Measurements from ENCODE around the gene ZBTB46. TPM values are rescaled to one million over a fixed set of nuclear protein-coding genes. Genes with fewer than 3 reads are reported as not detected.

ZBTB46 gene
- total RNA-seq, 1 experiment from 2014 or later: 27.1 TPM

GRCh38 chr20:63829945-63830835, 874 bp downstream of the ZBTB46 start:
- no peak overlapping the region for H2BK12ac ChIP-seq (ENCODE audit: insufficient read length, low read depth, low read length)
- H3K79me1 ChIP-seq (ENCODE audit: insufficient read depth, low read depth, low read length, poor library complexity, severe bottlenecking): peaks cover 4% of the 10 kb centered on the region
- H3K18ac ChIP-seq (ENCODE audit: insufficient read length, low read depth, low read length): no peak overlapping the region
- H3K79me2 ChIP-seq (ENCODE audit: insufficient read depth, low read length): peaks cover 11% of the 10 kb centered on the region; the same call in 1 of the 2 replicates
- no peak overlapping the region for H3K9ac ChIP-seq (ENCODE audit: extremely low read depth, insufficient read length, low read length)
- no peaks in the 10 kb centered on the region; a peak in 2 of 5 replicates for H3K9me3 Mint-ChIP-seq
- no peak overlapping the region for H4K8ac ChIP-seq (replicated peaks; ENCODE audit: insufficient read length, low read depth, low read length)
- no peak overlapping the region for H2BK120ac ChIP-seq (ENCODE audit: low read depth, low read length, poor library complexity, severe bottlenecking)
- no peak overlapping the region for H2AK5ac ChIP-seq (ENCODE audit: insufficient read length, low read length)
- no peak overlapping the region for H4K91ac ChIP-seq (ENCODE audit: insufficient read length, low read depth, low read length)
- no peak overlapping the region for H3K14ac ChIP-seq (ENCODE audit: insufficient read depth, low read length)
- peaks cover 38% of the 10 kb centered on the region for H3K27me3 Mint-ChIP-seq (ENCODE audit: low read depth)
- no peak overlapping the region for H2AFZ ChIP-seq (ENCODE audit: low read length)
- no peak for DNase-seq
- H4K5ac ChIP-seq (ENCODE audit: insufficient read length, low read depth, low read length): no peak overlapping the region
- H3K27me3 ChIP-seq (ENCODE audit: insufficient read depth, low read length): peaks cover 4% of the 10 kb centered on the region; the same call in 1 of the 2 replicates
- H3K4me1 Mint-ChIP-seq: peaks cover 34 to 37% of the 10 kb centered on the region in 2 experiments
- no peak for TF ChIP-seq CTCF (conservative IDR thresholded peaks at IDR 0.05)
- no peak overlapping the region for H2BK5ac ChIP-seq (ENCODE audit: insufficient read length, low read length)
- no peak overlapping the region for H3K23ac ChIP-seq (ENCODE audit: insufficient read length, low read depth, low read length)
- H3K36me3 Mint-ChIP-seq (ENCODE audit: insufficient read depth in 1 of 3, low read depth in 3 of 3): no peaks in the 10 kb centered on the region; a peak in 3 of 7 replicates
- H3K9me3 ChIP-seq (ENCODE audit: control insufficient read depth, low read depth, low read length): no peaks in the 10 kb centered on the region
- no peak overlapping the region for H3T11ph ChIP-seq (ENCODE audit: low read length)
- H3K4me1 ChIP-seq (ENCODE audit: insufficient read depth, low read length): peaks cover 4% of the 10 kb centered on the region; the same call in 1 of the 2 replicates
- no peak overlapping the region for H3K4ac ChIP-seq (ENCODE audit: low read depth, low read length)
- no peak overlapping the region for H2BK20ac ChIP-seq (ENCODE audit: low read depth, low read length, poor library complexity, severe bottlenecking)
- no peak overlapping the region for H2BK15ac ChIP-seq (ENCODE audit: low read depth, low read length)
- H4K20me1 ChIP-seq (ENCODE audit: control insufficient read depth, insufficient read depth, insufficient read length): no peaks in the 10 kb centered on the region
- peaks cover 8% of the 10 kb centered on the region for H3K23me2 ChIP-seq (ENCODE audit: insufficient read length, low read depth, low read length, poor library complexity, severe bottlenecking)
- H3K4me3 Mint-ChIP-seq: peak overlapping the region; percentile 84 to 87
- no peak overlapping the region for H3K56ac ChIP-seq (ENCODE audit: insufficient read length, low read depth, low read length)
- peak overlapping the region; percentile 65 for H3K4me2 ChIP-seq (ENCODE audit: insufficient read depth, insufficient read length, low read length)
- no CpG with 5 or more reads among the region's 99 CpGs for WGBS (ENCODE audit: extremely low coverage, insufficient read length, low lambda C conversion rate)
- no peak overlapping the region for H3K27ac Mint-ChIP-seq
- H3K27ac ChIP-seq (ENCODE audit: insufficient read length, low read depth, low read length): no peak overlapping the region
